ENCODE measurements around the gene FCRL2.
"Not testable (repeated sequence)": the region's sequence is repeated elsewhere in the genome, so short reads cannot be mapped to it uniquely, and the experiment has no call there.

The FCRL2 gene

DNA sequence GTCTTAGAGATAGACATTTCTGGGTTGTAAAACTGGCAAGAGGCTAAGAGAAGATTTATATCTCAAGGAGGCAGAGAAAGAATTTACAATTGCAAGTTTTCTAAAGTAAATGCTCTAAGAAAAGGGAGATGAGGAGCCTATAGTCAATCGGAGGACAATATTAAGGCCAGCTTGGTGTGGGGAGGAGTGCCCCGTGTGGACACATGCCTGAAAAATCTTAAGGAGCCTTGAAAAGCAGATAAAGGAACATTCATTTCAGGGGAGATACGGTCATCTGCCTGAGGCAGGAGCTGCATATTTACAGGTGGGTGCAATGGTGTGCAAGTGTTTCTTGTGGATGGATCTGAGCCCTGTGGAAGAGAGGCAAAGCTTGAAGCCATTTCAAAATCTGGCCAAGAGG, 25.6 kb downstream of the FCRL2 start:
- no peak for DNase-seq (ENCODE audit: low read depth in 2 of 2)

DNA sequence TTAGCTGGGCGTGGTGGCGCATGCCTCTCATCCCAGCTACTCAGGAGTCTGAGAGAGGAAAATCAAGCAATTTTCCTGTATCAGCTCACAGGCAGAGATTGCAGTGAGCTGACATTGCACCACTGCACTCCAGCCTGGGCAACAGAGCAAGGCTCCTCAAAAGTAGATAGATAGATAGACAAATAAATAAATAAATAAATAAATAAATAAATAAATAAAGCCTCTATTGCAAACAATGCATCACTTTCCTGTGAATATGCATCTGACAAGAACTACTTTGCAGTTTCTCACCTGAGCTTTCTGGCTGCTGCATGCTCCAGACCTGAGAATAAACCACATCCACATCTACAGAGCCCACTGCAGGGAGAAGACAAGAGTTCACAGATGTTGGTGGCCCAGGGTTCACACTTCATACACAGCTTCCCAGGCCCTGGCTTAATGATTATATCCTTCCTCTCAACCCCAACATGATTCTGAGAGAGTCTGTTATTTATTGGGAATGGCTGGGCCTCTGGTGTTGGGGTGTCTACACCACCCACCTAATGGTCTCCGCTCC, 28.6 kb downstream of the FCRL2 start:
- no peak for DNase-seq (ENCODE audit: low read depth in 2 of 2)

DNA sequence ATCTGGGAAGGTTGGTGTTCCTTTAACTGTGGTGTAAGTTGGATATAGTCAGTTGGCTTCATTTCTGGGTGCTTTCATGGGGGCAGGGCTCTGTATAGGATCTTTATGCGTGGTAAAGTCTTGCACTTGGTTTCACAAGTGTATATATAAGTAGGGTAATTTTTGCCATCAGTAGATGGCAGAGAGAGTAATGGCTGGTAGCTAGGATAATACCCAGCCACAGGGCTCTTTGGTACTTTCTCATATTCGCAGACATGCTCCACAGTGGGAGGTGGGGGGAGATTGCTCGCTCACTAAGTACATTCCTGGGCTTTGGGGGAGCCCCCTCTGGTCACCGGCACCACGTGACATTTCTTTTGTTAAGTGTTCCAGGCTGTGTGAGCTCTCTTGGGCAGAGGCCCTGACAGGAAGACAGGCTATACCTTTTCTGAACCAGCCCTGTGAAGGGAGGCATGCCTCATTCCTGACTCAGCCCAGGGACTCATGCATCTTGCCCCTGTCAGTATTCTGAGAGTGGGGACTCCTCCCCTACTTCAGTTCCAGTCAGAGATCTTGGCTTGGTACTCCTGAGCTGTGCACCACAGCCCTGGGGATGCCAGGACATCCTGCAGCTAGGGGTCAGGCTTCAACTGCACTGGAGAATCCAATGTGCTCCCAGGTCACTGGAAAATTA, 37.6 kb downstream of the FCRL2 start:
- DNase-seq (ENCODE audit: low read depth in 2 of 2) = no peak

DNA sequence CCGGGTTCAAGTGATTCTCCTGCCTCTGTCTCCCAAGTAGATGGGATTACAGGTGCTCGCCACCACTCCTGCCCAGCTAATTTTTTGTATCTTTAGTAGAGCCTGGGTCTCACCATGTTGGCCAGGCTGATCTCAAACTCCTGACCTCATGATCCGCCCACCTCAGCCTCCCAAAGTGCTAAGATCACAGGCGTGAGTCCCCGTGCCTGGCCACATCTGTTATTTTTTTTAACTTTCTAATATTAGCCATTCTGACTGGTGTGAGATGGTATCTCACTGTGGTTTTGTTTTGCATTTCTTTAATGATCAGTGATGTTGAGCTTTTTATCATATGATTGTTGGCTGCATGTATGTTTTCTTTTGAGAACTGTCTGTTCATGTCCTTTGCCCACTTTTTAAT, 40.9 kb downstream of the FCRL2 start:
- not testable (repeated sequence) for DNase-seq (ENCODE audit: low read depth in 2 of 2)

DNA sequence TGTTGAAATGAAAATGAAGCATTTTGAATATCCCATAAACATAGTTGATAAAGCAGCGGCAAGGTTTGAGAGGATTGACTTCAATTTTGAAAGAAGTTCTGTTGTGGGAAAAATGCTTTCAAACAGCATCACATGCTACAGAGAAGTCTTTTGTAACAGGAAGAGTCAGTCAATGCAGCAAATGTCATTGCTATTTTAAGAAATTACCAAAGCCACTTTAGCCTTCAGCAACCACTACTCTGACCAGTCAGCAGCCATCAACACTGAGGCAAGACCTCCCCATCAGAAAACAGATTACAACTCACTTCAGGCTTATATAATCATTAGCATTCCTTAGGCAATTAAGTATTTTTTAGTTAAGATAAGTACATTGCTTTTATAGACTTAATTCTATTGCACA, 42.6 kb downstream of the FCRL2 start:
- no peak for DNase-seq (ENCODE audit: low read depth in 2 of 2)

DNA sequence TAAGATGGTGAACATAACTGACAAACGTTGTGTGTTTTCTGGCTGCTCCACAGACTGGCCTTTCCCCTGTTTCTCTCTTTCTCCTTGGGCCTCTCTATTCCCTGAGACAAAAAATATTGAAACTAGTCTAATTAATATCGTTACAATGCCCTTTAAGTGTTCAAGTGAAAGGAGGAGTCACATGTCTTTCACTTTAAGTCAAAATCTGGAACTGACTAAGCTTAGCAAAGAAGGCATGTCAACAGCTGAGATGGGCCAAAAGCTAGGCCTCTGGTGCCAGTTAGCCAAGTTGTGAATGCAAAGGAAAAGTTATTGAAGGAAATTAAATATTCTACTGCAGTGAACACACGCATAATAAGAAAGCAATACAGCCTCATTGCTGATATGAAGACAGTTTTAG, 44.2 kb downstream of the FCRL2 start:
- no peak for DNase-seq (ENCODE audit: low read depth in 2 of 2)

DNA sequence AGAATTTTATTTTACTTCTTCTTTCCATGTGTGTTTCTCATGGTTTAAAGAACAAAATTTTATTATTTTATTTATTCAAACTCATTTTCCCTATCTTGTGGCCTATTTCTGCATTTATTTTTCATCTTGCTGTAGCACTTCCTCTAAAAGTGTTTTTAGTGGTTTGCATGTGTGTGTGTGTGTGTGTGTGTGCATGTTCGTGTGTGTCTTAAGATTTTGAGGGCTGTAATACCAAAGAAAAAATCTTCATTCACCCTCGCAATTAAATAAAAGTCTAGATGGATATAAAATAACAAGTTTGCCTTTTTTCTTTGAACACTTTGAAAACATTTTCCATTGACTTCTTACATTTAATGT, 51.7 kb downstream of the FCRL2 start:
- no peak for DNase-seq (ENCODE audit: low read depth in 2 of 2)

DNA sequence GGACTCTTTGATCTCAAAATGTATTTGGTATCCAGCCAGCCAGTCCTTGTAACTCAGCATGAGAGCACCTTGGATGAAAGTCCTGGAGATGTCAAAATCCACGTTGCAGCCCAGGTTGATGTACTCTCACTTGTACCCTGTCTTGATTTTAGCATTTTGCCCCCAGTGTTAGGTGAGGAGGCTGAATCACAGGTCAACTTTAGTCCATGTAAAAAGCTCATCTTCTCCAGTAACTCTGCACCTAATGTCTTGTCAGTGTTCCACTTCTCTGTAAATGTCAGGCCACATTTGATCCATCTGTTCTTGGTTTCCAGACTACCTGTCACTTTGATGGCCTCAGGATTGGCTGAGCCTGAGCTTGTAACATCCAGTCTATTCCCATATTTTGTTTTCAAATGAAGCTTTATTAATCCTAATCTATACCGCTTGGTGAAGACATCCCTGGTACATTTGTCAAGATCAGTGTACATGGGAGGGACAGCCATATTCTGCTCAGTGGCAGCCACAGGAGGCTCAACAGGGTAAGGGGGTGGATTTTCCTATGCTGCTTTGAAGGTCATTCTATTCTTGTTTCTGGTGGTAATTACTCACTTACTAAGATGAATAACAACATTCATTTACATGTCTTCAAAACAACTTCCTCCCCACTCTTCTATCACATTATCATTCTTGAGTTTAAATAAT, 52.3 kb downstream of the FCRL2 start:
- DNase-seq (ENCODE audit: low read depth in 2 of 2) = no peak

DNA sequence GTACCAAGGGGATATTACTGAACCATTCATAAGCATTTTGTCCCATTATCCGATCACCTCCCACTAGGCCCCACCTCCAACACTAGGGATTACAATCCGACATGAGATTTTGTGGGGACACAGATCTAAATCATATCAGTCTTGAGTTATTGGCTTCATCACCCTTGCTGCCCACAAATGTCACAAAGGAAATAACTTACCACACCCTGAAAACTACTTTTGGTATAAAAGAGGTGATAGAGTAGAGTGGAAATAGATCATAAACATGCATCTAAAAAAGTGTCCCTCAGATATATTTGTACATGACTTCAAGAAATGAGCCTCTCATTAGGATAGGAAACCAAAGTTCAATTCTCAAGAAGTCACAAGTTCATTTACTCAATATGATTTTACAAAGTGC, 53.8 kb downstream of the FCRL2 start:
- no peak for DNase-seq (ENCODE audit: low read depth in 2 of 2)

DNA sequence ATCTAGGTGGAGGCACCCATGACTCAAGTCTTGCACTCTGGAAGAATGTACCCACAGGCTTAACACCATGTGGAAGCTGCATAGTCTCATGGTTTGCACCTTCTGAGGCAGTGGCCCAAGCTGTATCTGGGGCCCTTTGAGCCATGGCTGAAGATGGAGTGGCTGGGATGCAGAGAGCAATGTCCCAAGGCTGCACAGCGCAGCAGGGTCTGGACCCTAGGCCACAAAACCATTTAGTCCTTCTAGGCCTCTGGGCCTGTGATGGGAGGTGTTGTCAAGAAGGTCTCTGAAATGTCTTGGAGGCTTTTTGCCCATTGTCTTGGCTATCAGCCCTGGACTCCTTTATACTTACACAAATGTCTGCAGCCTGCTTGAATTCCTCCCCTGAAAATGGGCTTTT, 54.9 kb downstream of the FCRL2 start:
- DNase-seq (ENCODE audit: low read depth in 2 of 2) = no peak

DNA sequence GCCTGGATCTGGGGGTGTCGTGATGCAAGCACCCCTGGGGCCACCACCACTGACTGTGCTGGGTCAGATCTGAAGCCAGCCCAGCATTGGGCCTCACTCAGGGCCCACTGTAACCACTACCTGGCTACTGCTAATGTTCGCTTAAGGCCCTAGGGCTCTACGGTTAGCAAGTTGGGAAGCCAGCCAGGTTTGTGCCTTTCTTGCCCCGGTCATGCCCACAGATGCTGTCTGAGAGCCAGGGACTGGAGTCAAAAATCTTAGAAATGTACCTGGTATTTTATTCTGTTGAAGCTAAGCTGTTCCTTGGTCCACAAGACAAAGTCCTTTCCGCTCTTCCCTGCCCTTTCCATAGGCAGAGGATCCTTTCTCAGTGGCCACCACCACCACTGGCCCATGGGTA, 61.2 kb downstream of the FCRL2 start:
- DNase-seq (ENCODE audit: low read depth in 2 of 2) = no peak

DNA sequence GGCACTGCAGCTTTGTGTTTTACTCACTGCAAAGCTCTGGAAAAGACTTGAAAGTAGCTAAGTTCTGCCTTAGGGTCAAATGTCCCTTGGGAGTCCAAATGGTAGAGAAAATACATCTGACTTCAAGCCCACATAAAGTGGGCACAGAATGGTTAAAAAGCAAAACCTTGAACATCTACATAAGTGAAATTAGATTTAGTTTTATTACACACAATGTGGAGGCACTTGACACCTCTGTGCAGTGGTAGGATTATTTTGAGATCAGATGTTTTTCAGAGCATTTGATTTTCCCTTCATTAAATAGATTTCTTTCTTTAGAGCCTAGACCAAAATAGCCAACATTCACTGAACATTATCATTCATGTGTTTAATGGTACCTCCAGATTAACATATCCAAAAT, 65.1 kb downstream of the FCRL2 start:
- no peak for DNase-seq (ENCODE audit: low read depth in 2 of 2)

DNA sequence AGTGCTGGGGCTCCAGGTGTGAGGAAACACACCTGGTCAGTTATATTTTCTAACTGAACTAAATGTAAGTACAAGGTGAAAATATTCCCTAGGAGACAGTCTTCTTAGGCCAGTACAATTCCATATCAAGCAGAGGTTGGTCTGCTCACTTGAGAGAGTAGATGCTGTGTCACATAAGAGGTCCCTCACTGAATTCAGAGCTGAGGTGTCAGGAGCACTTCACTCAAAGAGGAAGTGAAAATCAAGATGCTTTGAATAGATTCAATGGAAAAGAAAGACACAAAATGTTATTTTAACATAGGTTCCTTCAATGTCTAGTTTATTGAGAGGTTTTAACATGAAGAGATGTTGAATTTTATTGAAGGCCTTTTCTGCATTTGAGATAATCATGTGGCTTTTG, 72.1 kb downstream of the FCRL2 start:
- DNase-seq (ENCODE audit: low read depth in 2 of 2) = no peak

DNA sequence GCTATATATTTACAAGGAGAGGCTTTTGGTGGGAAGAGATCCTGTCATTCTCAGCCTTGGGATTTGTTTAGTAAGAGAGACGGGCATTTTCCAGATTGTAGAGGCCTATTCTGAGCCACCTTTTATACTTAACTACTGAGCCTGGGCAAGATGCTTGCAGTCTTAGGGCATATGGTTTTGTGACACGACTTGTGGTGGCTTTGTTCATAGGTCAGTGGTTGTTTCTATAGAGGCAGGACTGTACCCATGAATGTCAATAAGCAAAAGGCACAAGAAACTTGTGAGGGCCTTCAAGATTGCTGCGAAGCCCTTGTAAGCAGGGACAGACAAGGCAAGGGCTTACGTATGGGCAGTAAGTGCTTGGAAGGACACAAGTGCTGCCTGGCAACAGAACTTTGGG, 73.0 kb downstream of the FCRL2 start:
- no peak for DNase-seq (ENCODE audit: low read depth in 2 of 2)

DNA sequence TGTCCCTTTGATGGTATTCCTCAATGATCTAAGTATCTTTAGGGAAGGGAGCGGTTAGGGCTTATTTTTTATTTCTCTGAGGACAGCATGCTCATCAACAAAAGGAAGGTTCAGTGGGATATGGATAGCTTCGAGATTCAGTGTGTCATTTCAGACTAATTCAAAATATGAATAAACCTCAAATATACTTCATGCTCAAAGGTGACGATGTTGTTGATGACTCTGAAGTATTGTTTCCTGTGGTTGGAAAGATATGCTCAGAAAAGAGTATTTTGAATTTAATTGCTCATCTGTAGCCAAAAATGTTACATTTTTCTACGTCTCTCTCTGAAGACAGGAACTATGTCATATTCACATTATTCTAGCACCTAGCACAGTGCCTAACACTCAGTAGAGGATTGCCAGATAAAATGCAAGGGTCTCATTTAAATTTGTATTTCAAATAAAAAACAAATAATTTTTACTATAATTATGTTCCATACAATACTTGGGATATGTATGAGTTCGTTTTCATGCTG, 74.6 kb downstream of the FCRL2 start:
- no peak for DNase-seq (ENCODE audit: low read depth in 2 of 2)

DNA sequence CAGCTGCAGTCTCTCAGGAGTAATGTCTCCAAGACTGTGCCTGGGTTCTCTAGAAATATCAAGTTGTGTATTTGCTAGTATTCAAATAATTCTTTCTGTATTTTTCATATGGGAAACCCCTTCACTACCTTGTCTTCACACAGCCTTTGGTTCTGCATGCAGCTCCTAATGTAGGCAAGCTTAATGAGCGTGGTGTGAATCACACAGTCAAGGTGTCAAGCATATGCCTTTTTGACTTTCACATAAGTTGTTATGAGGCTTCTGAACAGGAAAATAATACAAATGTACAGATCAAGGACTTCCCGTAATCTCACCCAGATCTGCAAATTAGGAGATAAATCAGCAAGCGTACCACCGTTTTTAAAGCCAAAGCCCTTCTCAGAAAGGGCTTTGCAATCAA, 76.2 kb downstream of the FCRL2 start, which contains the start of gene FCRL3:
FCRL3 (minus strand) TSS at position 38 of the 400 bp plus-strand sequence. CDS start 280 bp downstream, outside the sequence.
- no peak for DNase-seq (ENCODE audit: low read depth in 2 of 2)

DNA sequence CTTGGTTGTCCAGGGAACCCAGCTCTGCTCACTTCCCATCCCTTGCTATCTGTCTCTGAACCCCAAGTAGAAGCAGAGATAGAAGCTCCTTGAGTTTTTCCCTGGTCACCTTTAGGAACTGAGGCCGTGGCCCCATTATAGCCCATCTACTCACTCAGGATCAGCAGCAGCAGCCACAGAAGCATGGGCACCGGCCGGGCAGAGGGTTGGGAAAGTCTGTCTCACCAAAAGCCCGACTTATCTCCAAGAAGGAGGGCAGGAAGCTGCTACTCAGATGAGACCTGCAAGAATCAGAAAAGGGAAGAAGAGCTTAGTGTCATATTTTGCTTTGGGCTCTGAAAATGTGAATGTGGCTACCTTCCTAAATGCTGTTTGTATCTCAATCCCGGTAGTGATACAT, 76.6 kb downstream of the FCRL2 start:
- DNase-seq (ENCODE audit: low read depth in 2 of 2) = no peak

DNA sequence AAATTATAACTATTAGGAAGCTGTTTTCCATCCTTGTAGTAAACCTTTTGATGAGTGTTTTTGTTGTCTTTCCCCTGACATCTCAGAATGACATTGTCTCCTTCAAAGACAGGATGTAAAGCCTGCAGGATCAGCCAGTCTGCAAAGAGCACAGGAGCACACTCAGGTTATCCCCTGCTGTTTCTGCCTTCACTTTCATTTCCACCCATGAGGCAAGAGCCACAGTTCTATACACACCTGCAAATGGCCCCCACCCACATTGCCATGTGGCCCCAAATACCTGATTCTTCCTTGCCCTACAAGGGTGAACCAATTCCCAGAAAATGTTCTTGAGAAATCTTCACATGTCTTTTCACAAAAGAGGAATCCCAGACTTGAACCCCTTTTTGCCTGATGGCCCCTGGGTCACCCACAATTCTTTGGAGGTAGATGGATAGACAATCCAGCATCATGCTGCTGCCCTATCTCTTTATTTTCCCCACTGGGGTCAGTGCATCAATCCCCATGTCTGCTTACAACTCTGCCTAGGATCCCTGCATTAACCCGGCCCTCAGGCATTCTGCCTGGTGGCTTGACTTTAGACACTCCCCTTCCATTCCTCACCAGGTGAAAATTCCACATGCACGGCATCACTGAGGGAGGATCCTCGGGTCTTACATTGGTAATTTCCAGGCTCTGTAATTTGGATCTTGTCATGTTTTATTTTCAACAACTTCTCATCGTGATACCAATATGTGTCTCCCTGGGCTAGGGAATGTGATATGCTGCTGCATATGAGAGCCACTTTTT, 79.0 kb downstream of the FCRL2 start:
- no peak for DNase-seq (ENCODE audit: low read depth in 2 of 2)

DNA sequence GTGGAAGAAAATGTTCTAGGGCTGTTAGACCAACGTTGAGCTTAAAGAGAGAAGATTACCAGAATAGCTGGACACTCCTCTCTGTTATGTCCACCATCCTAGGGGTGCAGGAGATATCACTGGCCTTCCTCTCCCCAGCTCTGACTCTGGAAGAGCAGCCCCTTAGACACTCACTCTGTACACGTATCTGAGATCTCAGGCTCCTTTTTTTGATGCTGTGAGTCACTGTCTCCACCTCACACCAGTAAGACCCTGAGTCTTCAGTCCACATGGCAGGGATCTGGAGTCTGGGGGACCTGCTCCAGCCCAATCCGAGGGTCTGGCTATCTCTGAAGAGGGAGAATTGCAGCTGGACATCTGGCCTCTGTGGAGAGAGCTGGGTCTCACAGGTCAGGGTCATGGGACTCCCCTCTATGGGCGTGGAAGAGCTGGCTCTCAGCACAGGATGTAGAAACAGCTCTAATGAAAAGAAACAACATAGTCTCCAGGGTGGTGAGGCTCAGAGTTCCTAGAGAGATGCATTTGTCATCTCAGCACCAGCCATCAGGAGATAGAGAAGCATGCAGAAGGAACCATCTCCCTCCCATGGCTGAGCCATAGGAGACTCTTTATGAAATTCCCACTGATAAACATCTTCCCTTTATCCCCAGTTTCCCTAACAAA, 79.8 kb downstream of the FCRL2 start:
- no peak for DNase-seq (ENCODE audit: low read depth in 2 of 2)
